Measurements from ENCODE around the gene CDC6. TPM values are rescaled to one million over a fixed set of nuclear protein-coding genes. Genes with fewer than 3 reads are reported as not detected.
"Not testable (repeated sequence)": the region's sequence is repeated elsewhere in the genome, so short reads cannot be mapped to it uniquely, and the experiment has no call there.

Gene CDC6
- total RNA-seq, 1 donor from 2014 or later = 7.1 TPM

DNA sequence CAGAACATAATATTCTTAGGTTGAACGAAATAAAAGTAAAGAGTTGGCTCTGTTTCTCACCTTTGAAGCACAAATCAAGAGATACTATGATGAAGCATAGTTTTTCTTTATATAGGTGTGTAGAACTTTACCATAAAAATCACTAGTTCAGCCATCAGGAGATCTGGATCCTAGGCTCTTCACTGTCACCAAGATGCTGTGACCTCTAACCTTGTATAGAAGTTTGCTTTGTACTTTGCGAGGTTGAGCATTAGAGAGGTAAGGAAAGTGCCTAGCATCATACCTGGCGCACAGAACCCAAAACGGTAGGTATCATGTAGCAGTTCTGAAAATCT lies 553 bp upstream of the CDC6 start:
- DNase-seq = no peak

DNA sequence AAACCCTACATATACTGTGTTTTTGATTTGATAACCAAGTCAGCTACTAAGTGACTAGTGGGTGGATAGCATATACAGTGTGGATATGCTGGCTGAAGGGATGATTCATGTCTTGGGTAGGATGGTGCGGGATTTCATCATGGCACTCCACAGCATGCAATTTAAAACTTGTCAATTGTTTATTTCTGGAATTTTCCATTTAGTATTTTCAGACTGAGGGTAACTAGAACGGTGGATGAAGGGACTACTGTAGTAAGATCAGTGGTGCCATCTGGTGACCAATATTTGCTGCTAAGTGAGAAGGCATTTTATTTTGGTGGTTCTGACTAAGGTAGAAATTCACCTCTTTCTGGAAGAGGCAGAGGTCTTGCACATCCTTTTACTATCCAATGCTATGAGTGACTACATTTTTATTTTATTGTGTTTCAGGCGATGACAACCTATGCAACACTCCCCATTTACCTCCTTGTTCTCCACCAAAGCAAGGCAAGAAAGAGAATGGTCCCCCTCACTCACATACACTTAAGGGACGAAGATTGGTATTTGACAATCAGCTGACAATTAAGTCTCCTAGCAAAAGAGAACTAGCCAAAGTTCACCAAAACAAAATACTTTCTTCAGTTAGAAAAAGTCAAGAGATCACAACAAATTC lies 3.1 kb downstream of the CDC6 start:
- peak; percentile 73 for DNase-seq

DNA sequence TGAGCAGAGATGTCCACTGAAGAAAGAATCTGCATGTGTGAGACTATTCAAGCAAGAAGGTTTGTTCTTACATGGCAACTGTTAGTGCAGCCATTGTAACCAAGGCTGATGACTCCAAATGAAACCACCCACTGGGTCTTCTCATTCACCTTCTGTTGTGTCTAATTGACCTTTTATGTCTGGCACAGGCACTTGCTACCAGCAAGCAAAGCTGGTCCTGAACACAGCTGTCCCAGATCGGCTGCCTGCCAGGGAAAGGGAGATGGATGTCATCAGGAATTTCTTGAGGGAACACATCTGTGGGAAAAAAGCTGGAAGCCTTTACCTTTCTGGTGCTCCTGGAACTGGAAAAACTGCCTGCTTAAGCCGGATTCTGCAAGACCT lies 3.6 kb downstream of the CDC6 start:
- no peak for DNase-seq

DNA sequence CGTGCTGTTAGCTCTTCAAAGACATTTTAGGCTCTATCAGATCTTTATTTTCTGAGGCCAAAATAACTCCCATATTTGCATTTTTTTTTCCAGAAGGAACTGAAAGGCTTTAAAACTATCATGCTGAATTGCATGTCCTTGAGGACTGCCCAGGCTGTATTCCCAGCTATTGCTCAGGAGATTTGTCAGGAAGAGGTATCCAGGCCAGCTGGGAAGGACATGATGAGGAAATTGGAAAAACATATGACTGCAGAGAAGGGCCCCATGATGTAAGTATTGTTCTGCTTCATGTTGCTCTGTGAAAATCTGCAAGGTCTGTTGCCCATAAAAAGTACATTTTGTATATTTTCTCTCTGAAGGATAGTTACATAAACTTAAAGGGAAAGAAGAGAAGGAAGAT lies 5.7 kb downstream of the CDC6 start:
- peak; percentile 79 for DNase-seq

DNA sequence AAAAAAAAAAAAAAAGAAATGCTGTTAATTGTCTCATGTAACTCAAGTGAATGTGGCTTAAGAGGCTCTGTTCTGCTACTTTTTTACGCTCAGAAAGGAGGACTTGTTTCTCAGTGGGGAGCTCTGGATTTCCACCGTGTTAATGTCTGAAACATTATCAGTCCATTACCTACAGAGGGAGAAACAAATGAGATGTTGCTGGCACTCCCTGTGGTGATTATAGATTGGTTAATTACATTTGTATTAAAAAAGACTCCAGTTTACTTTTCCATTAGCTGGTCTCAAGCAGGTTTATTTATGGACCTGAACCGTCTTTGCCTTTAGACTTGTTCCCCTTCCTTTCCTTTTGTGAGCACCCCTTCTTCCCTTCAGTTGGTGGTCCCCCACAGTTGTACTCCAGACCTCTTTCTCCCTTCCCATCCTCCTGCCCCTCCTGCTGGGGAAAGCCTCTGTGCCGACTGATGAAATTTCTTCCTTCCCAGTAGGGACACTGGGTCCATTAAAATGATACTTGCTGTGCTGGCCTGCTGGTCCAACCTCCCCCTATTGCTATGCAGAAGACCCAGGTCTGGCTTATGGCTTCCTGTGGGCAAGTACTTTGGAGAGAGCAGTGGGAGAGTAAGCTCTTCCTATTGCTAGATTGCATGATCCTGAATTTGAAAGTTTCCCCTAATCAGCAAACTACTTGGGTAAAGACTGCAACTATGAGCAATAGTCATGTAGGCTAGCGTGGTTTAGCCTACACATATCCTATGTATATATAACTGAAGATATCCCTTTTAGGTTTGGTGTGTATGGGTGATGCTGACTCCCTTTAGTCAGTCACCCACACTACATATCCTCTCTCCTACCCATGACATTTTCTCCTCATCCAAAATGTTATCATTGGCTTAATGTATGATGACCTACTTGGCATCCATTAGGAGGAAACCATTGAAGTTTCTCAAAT lies 8.1 kb downstream of the CDC6 start:
- no peak for DNase-seq

DNA sequence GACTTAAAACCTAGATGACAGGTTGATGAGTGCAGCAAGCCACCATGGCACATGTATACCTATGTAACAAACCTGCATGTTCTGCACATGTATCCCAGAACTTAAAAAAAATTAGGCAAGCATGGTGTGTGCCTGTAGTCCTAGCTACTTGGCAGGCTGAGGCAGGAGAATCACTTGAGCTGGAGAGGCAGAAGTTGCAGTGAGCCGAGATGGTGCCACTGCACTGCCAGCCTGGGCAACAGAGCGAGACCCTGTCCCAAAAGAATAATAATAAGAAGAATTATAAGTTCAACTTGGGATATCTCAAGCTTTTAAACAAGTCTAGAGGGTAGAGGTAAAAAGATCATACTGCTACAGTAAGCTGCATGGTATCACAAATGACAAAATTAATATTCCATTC lies 9.8 kb downstream of the CDC6 start:
- no peak for DNase-seq

DNA sequence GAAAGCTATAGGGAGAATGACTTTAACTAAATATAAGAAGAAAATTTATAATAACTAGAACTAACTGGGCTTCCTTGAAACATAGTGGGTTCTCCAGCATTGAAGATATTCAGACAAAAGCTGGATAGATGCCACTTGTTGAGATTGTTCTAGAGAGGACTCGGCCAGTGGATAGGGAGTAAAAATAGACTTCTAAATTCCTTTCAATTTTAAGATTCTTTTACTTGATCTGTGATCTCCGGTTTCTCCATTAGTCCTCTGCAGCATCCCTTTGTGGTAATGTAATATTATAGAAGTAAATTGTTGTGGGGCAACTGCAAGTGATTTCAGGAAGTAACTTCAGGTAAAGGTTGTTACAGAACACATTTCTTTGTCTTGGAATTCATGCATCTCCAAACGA lies 11.0 kb downstream of the CDC6 start:
- no peak for DNase-seq

DNA sequence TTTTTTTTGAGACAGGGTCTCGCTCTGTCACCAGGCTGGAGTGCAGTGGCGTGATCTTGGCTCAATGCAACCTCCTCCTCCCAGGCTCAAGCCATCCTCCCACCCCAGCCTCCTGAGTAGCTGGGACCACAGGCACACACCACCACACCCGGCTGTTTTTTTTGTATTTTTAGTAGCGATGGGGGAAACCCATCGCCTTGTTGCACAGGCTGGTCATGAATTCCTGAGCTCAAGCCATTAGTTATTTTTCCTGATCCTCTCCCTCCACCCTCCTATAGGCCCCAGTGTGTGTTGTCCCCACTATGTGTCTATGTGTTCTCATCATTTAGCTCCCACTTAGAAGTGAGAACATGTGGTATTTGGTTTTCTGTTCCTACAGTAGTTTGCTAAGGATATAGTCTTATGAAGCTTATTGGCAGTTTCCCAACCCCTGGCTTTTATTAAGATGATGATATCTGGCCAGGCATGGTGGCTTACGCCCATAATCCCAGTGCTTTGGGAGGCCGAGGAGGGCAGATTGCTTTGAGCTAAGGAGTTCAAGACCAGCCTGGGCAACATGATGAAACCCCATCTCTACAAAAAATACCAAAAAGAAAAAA lies 11.6 kb downstream of the CDC6 start:
- not testable (repeated sequence) for DNase-seq

DNA sequence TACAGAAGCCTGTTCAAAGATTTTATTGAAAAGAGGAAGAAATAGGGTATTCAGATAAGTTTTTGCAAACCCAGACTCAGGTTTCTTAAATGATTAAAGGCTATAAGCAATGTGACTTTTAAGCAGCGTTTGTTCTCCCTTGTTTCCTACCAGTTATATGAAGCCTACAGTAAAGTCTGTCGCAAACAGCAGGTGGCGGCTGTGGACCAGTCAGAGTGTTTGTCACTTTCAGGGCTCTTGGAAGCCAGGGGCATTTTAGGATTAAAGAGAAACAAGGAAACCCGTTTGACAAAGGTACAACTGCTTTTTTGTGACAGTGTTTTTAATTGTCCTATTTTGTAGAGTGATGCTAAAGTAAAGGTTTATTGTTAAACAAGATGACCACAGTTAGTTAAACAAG lies 13.6 kb downstream of the CDC6 start:
- DNase-seq = no peak

DNA sequence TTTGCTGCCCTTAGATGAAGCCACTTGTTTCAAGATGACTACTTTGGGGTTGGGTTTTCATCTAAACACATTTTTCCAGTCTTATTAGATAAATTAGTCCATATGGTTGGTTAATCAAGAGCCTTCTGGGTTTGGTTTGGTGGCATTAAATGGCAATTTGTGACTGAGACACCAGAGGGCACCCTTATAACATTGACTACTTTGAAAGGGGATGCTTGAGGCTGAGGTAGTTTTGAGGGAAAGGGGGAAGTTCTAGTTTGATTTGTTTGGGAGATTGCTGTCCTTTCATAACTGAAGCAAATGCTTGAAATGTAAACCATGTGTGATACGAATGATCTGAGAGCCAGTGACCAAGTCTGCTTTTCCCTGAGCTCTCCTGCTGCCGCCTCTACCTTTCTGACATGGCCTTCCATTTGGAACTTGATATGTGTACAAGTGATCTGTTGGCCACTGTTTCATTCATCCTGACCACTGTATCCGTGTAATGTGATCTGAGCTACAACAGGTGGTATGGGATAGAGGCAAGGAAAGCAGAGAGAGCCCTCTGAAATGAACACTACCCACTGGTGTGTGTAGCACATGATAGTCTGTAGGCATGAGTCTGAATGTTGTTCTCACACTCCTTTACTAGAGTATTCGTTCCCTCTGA lies 15.5 kb downstream of the CDC6 start:
- peak; percentile 94 for DNase-seq

DNA sequence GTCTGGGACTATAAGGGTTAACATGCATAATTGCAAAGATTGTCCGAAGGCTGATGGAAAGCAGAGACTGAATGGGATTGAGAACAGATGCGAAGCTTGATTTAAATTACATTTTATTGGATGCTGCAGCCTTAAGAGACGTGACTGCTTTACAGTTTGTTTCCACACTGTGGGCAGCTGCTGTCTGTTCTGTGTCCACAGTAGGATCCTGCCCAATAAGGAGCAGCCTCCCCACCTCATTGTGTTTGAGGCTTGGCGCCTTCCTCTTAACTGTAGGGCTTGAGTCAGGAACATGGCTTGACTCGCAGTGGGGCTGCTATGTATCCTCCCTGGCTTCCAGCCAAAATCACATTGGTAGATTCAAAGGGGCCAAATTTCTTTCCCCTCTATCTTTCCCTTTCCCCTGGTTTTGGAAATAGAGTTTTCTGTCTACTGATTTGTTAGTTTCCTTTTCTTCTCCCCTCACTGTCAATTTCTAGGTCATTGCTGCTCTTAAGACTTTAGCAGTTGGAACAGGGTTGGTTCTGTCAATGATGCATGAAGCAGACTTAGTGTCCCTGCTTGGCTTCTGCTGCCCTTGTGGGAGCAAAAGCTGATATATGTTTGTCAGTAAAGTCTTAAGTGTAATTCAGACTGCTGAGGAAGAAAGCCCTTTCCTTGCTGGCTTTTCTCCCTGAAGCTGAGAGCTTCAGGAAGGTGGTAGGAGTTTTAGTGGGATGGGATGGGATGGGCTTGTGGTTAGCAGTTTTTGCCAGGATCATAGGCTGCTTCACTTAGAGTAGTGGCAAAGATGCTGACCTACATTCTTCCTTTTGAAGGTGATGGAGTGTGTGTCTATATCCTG lies 16.3 kb downstream of the CDC6 start:
- peak; percentile 93 for DNase-seq

DNA sequence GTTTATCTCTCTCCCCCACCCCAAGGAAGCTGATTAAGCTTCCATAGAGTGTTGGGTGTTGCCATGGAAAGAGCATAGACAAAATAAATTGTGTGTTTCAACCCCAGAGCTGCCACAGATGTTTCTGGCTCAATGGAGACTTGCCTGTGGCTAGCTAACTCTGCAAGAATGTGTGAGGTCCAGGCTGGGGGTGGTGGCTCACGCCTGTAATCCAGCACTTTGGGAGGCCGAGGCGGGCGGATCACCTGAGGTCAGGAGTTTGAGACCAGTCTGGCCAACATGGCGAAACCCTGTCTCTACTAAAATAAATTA lies 16.8 kb downstream of the CDC6 start:
- DNase-seq = not testable (repeated sequence)

DNA sequence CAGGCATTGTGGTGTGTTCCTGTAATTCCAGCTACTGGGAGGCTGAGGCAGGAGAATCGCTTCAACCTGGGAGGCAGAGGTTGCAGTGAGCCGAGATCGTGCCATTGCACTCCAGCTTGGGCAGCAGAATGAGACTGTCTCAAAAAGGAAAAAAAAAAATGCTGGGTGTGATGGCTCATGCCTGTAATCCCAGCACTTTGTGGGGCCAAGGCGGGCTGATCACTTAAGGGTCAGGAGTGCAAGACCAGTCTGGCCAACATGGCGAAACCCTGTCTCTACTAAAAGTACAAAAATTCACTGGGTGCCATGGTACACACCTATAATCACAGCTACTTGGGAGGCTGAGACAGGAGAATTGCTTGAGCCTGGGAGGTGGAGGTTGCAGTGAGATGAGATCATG lies 17.2 kb downstream of the CDC6 start:
- not testable (repeated sequence) for DNase-seq

DNA sequence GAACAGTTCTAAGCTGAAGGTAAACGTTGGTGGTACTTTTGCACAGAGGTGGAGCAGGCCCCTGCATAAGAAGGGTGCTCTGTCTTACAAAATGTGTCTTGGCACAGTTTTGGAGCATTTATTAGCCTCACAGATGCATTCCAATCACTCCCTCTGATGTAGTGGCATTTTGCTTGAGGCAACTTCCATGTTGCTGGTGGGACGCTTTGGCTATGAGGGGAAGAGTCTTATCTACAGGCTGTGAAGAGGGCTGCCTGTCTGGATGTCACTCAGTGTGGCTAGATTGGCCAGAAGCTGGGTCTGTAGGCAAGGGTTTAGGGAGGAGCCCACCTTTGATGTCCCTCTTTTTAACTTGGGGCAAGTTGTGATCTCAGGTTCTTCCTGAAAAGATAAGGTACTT lies 18.7 kb downstream of the CDC6 start:
- no peak for DNase-seq

DNA sequence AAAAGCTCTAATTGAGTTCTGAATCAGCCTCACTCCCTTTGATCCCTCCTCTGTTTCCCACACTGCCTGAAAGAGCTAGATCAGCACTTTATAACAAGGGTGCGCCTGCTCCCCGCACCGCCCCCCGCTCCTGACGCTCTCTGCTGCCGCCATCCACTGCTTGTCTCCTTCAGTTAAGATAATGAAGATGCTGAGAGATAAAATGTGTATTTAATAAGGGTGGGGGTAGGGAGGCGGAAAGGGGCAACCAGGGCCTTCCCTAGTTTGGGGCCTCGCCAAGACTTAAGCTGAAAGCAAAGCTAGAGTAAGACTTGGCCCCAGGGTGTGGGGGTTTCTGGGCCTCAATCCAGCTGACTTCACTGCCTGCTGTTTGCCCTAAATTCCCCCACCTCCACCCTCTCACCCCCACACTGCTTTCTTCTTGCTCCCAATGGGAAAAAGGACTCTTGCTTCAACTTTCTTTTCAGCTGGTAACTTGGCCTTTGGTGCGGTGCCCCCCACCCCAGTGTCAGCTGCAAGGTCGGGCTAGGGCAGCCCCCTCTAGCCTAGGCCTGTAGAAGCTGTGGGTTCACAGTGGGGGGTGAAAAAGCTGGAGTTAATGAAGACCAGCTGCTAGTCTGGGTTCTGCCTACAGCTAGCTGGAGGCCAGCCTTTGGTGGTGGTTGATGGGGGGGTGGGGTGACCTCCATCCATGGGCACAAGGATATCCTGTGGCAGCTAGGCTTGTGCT lies 19.5 kb downstream of the CDC6 start:
- DNase-seq = peak; percentile 87

DNA sequence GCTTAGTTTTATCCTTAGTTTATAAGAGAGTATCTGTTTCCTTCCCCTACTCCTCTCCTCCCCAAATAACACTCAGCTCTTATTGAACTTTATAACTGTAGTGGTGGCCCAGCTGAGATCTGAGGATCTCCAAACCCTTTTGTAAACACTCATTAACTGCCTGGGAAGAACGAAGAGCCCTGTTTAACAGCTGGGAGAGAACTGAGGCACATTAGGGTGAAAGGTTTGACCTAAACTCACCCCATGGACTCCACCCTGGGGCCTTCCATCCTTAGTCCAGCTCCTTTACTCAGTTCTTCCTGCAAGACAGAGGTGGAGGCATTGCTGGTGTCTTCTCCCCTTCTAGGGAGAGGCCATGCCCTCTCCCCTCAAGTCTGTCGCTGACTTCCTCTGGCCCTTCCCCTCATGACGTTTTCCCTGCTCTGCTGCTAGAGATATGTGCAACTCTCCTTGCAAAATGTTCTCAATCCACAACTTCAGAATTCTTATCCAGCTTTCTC lies 20.1 kb downstream of the CDC6 start:
- DNase-seq = peak; percentile 67

DNA sequence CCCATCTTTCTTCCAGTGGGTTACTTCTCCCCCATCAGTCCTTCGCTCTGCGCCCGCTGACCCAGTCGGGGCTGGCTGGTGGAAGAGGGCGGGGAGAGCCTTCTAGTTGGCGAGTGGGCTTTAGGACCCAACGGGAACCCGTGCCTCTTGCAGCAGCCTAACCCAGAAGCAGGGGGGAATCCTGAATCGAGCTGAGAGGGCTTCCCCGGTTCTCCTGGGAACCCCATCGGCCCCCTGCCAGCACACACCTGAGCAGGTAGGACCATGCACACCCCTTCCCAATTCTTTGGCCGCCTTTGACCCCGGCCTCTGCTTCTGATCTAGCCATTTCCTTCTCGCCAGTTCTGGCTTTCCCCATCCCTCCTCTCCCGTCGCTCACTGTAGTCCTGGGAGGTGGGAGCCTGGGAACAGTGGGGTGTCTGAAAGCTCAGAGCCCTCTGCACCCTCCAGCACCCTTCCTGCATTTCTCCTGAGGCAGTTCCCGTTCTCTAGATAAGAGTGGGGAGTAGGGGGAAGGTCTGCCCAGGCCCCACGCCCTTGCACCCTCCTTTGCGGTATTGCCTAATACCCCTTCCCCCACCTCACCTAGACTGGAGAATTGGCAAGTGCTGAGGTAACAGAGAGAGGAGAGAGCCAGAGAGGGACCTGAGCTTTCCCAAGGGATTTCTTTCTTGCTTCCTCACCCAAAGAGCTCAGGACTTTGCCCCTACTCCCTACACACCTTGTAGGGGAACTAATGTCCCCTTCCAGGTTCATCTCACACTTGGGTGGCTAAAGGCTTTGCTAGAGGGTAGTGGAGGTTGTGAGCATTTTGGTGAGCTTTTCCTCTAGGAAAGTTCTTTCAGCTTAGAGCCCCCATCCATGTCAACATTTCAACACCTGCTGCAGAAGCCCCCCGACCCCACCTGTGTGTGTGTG lies 21.6 kb downstream of the CDC6 start, which contains the start of gene RARA:
Gene RARA (plus strand): TSS at position 150 of the 918 bp plus-strand sequence. CDS start 22,039 bp downstream, outside the sequence.
- peak; percentile 62 for DNase-seq

DNA sequence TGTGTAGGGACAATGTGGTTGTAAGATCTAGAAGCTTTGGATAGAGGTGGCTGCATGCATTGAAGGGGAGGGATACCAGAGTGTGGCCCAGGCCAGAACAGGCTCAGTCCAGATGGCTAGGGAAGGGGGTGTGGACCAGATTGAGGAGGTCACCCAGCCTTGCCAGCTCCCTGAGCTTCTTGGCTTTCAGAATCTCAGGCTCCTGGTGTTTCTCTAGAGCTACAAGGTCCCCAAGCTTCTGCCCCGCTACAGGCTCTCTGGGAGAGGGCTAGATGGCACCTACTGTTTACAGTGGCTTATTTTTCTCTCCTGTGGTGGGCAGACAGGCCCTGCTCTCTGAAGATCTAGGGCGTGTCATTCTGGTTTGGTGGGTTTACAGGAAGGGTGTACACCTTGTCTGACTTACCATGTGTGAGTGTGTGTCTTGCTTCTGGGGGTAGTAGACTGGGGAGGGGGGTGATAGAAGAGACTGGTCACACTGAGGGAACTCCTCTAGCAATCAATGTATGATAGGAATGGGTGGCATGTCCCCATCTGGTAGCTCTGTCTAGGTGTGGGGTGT lies 22.4 kb downstream of the CDC6 start:
- no peak for DNase-seq

DNA sequence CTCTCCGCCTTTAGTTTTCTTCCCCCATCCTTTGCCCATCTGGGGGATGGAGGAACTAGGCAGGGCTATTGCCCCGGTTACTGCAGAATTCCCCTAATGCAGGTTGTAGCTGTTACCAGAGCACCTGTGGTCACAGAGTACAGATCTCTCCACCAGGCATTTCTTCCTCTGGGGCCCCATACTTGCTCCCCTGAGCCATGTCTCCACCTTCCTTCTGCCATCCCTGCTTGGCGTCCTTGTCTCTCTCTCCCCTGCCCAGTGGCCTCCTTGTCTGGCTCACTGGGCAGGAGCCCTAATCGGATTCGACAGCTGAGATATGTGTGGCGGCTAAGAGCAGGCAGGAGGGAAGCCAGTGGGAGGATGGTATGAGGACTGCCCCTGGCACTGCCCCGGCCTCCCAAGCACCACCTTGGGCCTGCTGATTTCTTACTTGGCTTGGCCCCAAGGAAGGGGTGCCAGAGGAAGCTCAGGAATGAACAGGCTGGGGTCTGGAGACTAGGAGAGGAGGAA lies 23.3 kb downstream of the CDC6 start:
- no peak for DNase-seq

Measured in skin of body (tissue), 2 donors.